ENCODE results near the gene NFU1.

GRCh38 chr2:69356471-69356870, 80.8 kb downstream of the NFU1 start:
- TF ChIP-seq, protein P1, sequence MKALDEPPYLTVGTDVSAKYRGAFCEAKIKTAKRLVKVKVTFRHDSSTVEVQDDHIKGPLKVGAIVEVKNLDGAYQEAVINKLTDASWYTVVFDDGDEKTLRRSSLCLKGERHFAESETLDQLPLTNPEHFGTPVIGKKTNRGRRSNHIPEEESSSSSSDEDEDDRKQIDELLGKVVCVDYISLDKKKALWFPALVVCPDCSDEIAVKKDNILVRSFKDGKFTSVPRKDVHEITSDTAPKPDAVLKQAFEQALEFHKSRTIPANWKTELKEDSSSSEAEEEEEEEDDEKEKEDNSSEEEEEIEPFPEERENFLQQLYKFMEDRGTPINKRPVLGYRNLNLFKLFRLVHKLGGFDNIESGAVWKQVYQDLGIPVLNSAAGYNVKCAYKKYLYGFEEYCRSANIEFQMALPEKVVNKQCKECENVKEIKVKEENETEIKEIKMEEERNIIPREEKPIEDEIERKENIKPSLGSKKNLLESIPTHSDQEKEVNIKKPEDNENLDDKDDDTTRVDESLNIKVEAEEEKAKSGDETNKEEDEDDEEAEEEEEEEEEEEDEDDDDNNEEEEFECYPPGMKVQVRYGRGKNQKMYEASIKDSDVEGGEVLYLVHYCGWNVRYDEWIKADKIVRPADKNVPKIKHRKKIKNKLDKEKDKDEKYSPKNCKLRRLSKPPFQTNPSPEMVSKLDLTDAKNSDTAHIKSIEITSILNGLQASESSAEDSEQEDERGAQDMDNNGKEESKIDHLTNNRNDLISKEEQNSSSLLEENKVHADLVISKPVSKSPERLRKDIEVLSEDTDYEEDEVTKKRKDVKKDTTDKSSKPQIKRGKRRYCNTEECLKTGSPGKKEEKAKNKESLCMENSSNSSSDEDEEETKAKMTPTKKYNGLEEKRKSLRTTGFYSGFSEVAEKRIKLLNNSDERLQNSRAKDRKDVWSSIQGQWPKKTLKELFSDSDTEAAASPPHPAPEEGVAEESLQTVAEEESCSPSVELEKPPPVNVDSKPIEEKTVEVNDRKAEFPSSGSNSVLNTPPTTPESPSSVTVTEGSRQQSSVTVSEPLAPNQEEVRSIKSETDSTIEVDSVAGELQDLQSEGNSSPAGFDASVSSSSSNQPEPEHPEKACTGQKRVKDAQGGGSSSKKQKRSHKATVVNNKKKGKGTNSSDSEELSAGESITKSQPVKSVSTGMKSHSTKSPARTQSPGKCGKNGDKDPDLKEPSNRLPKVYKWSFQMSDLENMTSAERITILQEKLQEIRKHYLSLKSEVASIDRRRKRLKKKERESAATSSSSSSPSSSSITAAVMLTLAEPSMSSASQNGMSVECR (CRISPR knock-in tag; IDR thresholded peaks at IDR 0.05) = no peak
- no peak for TF ChIP-seq POLR2B (IDR thresholded peaks at IDR 0.05; ENCODE audit: low read depth, partially characterized antibody)

All from K562 (cell line).